Vagina (tissue), 2 donors: ENCODE data around the gene PDE4D.

Experiments
- CTCF ChIP-seq, 3 experiments: fragments of 450-650 bp in 2 of 3; fragments of 200-600 bp in 1 of 3; sonication (generic) in 1 of 3; IDR thresholded peaks; one replicate each; pipeline ENCODE4 v1.5.1; 2017 to 2019; ENCODE audit warnings: antibody characterized with exemption in 3 of 3, mild to moderate bottlenecking in 2 of 3, moderate library complexity in 2 of 3
- POLR2A ChIP-seq, 2 donors: fragments of 450-650 bp; IDR thresholded peaks; one replicate each; pipeline ENCODE4 v1.6.1; 2017; ENCODE audit warnings: antibody characterized with exemption in 2 of 2, mild to moderate bottlenecking in 2 of 2, moderate library complexity in 2 of 2
- POLR2AphosphoS5 ChIP-seq, 2 donors: sonication (generic); formaldehyde crosslinking; IDR thresholded peaks; one replicate each; pipeline ENCODE4 v1.9.0; 2017; ENCODE audit warnings: antibody characterized with exemption in 2 of 2, mild to moderate bottlenecking in 2 of 2, low read depth in 1 of 2; ENCODE audit not compliant: insufficient read depth in 1 of 2

GRCh38 chr5:59744531-59744992 lies 149.0 kb downstream of the PDE4D start:
- TF ChIP-seq CTCF (IDR thresholded peaks at IDR 0.05) (no peak), POLR2AphosphoS5 (IDR thresholded peaks at IDR 0.05; ENCODE audit: insufficient read depth in 1 of 2, low read depth in 1 of 2) (no peak), POLR2A (IDR thresholded peaks at IDR 0.05) (no peak)
